Activated CD8-positive, alpha-beta memory T cell treated with anti-CD3 and anti-CD28 coated beads, Interleukin-2, amount 50 U/mL, for 1 hour (primary cell): ENCODE data around the gene KRT20.
"Not testable (repeated sequence)": the region's sequence is repeated elsewhere in the genome, so short reads cannot be mapped to it uniquely, and the experiment has no call there.

ENCODE experiments used
- DNase-seq: peaks from one replicate; pipeline ENCODE4 v3.0.0-alpha.2; 2020; ENCODE audit errors: extremely low read depth

Gene KRT20

GRCh38 chr17:40900809-40901356, 15.8 kb upstream of the KRT20 start:
- no peak for DNase-seq

GRCh38 chr17:40896916-40897455, 11.9 kb upstream of the KRT20 start:
- DNase-seq = no peak

GRCh38 chr17:40895106-40895730, 10.2 kb upstream of the KRT20 start:
- no peak for DNase-seq

GRCh38 chr17:40888196-40888720, 3.2 kb upstream of the KRT20 start:
- no peak for DNase-seq

GRCh38 chr17:40886090-40886489, 1.0 kb upstream of the KRT20 start:
- DNase-seq = no peak

GRCh38 chr17:40883626-40884334, 1.3 kb downstream of the KRT20 start:
- no peak for DNase-seq

GRCh38 chr17:40883031-40883430, 2.0 kb downstream of the KRT20 start:
- no peak for DNase-seq

- DNase-seq = no peak
These were observed 6.0 kb downstream of the KRT20 start for GRCh38 chr17:40879026-40879425.

GRCh38 chr17:40878044-40878443, 7.0 kb downstream of the KRT20 start:
- no peak for DNase-seq

- no peak for DNase-seq
These were observed 11.2 kb downstream of the KRT20 start for GRCh38 chr17:40873801-40874200.

- DNase-seq = no peak
These were observed 11.8 kb downstream of the KRT20 start for GRCh38 chr17:40873255-40873654.

GRCh38 chr17:40872416-40872815, 12.6 kb downstream of the KRT20 start:
- DNase-seq = no peak

- no peak for DNase-seq
These were observed 13.7 kb downstream of the KRT20 start for GRCh38 chr17:40871316-40871715.

- no peak for DNase-seq
These were observed 14.9 kb downstream of the KRT20 start for GRCh38 chr17:40870136-40870535.

- DNase-seq = no peak
These were observed 18.2 kb downstream of the KRT20 start, which contains the start of gene KRT12 for GRCh38 chr17:40866838-40867237. TSS of gene KRT12 (minus strand) at chr17:40867223. CDS start at chr17:40867186, 37 bp downstream.

- no peak for DNase-seq
These were observed 20.2 kb downstream of the KRT20 start for GRCh38 chr17:40864661-40865390.

- no peak for DNase-seq
These were observed 21.9 kb downstream of the KRT20 start for GRCh38 chr17:40862985-40863733.

- no peak for DNase-seq
These were observed 25.5 kb downstream of the KRT20 start for GRCh38 chr17:40859536-40859935.

- not testable (repeated sequence) for DNase-seq
These were observed 26.4 kb downstream of the KRT20 start for GRCh38 chr17:40858667-40859066.

- no peak for DNase-seq
These were observed 27.5 kb downstream of the KRT20 start for GRCh38 chr17:40857535-40857934.

GRCh38 chr17:40854175-40854814, 30.7 kb downstream of the KRT20 start:
- DNase-seq = no peak
